Jurkat, Clone E6-1 (cell line): Measurements from ENCODE around the gene ATP8A1.

ENCODE experiments used
- DNase-seq: peaks from one replicate; pipeline ENCODE4 v3.0.0-alpha.2; 2011; ENCODE audit warnings: low read depth, low spot score
- H3K4me3 ChIP-seq: 2 replicates; pipeline ENCODE4 v1.5.1; 2011; ENCODE audit warnings: mild to moderate bottlenecking, low read length, control low read depth, moderate library complexity

ATP8A1 gene

DNA sequence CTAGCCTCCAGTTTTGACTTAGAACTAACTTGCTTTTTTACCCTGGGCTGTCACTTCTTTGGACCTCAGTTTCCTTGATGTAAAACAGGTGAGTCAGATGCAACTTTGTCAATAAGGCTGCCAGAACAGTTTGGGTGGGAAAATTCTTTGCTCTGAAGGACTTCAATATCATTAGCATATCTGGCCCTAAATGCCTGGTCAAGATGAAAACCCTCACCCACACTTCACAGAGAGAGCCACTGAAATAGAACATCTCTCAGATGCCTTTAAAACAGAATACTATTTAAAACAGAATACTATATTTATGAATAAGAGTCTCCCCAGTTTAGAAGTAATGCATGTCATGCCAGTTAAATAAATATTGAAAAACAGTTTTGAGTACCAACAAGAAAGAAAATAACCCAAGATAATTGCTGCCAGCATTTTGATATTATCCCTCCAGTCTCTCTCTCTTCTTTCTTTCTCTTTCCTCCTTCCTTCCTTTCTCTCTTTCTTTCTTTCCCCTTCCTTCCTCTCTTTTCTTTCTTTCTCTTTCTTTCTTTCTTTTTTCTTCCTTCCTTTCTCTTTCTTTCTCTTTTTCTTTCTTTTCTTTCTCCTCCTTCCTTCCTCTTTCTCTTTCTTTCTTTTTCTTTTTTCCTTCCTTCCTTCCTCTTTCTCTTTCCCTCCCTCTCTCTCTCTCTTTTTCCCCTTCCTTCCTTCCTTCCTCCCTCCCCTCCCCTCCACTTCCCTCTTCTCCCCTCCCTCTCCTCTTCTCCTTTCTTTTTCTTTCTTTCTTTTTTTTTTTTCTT lies 292.4 kb downstream of the ATP8A1 start:
- DNase-seq = no peak
- H3K4me3 ChIP-seq = no peak overlapping the region

DNA sequence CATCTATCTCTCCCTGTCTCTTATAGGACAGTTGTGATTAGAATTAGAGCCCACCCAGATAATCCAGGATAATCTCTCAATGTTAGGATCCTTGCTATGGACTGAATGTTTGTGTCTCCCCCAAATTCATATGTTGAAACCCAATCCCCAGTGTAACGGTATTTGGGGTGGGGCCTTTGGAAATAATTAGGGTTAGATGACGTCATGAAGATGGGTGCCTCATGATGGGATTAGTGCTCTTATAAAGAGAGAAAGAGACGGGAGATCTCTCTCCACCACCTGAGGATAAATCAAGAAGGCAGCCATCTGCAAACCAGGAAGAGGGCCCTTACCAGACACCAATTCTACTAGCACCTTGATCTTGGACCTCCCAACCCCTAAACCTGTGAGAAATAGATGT lies 293.3 kb downstream of the ATP8A1 start:
- DNase-seq = no peak
- H3K4me3 ChIP-seq = no peak overlapping the region

DNA sequence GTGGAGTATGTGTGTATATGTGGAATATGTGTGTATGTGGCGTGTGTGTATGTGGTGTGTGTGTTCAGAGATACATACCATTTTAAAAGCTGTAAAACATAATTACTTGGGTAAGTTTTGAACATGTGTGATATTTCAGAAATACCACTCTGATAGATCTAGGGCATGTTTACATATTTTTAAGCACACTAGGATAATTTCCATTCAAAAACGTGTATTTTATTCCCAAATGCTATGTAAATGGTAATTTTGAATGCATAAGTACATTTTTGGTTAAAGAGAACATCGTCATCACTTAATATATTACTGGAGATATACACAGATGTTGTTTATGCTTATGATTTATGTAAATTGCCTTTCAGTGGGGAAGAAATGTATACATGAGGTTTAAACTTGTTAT lies 294.3 kb downstream of the ATP8A1 start:
- H3K4me3 ChIP-seq = no peak overlapping the region
- DNase-seq = no peak

DNA sequence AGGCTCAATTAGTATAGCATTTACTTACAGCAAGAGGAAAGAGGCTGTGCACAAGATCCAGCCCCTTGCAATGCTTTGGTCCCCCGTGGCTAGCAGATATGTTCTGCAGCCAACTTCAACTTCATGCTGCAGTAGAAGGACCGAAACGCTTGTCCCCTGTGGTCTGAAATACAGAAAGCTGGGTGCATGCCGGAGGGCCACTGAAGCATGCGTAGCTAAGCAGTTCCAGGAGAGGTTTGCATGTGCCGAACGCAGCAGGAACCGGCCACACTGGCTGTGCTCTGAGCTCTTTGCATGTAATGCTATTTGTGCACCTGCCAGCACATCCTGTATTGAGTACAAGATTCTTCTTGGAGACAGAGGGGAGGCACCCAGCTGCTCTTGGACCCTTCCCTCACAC lies 295.4 kb downstream of the ATP8A1 start:
- no peak for DNase-seq
- no peak overlapping the region for H3K4me3 ChIP-seq

DNA sequence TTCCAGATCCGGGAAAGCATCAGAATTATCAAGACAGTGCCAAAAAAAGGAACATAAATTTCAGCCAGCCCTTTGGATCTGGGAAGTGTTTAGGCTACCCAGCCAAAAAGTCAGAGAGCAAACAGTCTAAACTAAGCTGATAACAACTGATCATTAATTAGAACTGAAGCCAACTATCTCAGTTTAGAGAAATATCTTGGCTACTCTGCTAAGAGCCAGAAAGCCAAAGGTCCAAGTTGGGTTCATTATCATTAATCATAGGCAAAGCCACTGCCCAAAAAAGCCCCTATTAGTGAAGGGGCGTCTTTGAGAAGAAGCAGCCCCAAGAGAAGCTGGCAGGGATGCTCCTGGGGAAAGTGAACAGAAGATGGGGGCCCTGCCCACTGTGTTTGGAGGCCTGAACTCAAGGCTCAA lies 296.6 kb downstream of the ATP8A1 start:
- H3K4me3 ChIP-seq = no peak overlapping the region
- DNase-seq = no peak

DNA sequence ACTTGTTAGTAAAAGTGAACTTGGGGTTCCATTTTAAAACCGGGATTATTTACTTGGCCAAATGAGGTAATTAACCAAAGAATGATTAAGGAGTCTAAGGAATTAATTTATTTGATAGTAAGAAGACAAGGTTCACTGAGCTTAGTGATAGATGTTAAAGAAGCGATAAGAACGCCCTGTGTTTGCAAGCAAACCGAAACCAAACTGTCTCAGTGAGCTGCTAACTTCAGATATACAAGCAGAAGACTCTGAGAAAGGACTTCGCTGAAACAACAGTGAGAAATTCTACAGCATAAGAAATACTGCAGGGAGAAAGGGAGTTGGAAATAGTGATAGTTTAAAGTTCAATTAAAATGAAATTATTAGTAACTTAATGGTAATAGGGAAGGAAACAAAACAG lies 297.2 kb downstream of the ATP8A1 start:
- DNase-seq = no peak
- H3K4me3 ChIP-seq = no peak overlapping the region
